T-helper 2 cell treated with Interferon-gamma antibody and Interleukin-4, amounts not matched to agents 5 μg/mL and 100 μg/mL, for 36 hours (primary cell): Measurements from ENCODE around the gene RANBP3.
A peak's percentile ranks its signal among the peaks of the same experiment; 100 is the strongest.

Source experiments
- DNase-seq: peaks from one replicate; pipeline ENCODE4 v3.0.0; 2021; ENCODE audit warnings: low spot score
- H3K27ac Mint-ChIP-seq: one replicate; pipeline ENCODE4 v1.8.0; 2021; ENCODE audit warnings: mild to moderate bottlenecking, mixed read lengths
- H3K27me3 Mint-ChIP-seq: one replicate; pipeline ENCODE4 v1.8.0; 2021; ENCODE audit warnings: low read depth, mixed read lengths
- H3K36me3 Mint-ChIP-seq: one replicate; pipeline ENCODE4 v1.8.0; 2021; ENCODE audit warnings: low read depth, mixed read lengths
- H3K4me1 Mint-ChIP-seq: one replicate; pipeline ENCODE4 v1.8.0; 2021; ENCODE audit warnings: low read depth, mixed read lengths
- H3K4me3 Mint-ChIP-seq: one replicate; pipeline ENCODE4 v1.8.0; 2022; ENCODE audit warnings: mild to moderate bottlenecking, moderate library complexity, mixed read lengths
- H3K9me3 Mint-ChIP-seq: one replicate; pipeline ENCODE4 v1.8.0; 2021; ENCODE audit warnings: mixed read lengths

The RANBP3 gene

DNA sequence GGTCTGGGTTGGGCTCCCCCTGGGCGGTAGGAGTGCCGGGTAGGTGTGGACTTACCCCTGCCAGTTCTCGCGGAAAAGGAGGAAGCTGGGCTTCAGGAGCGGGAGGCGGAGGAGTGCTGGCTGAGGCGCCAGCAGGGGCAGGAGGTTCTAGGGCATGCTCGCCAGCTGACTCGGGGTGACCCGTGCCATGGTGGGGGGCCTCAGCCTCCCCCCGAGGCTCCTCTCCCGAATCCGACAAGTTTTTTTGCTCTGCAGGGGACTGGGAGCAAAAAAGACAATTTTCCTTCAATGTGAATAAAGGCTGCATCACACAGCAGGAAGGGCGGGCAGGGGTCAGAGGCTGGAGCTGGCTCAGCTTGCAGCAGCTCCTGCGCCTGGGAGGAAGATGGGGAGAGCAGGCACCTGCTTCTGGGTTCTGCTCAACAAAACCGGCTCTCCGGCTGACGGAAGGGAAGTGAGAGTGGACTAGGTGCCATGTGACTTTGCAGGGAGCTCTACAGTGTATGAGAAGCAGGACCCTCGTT, 26.5 kb downstream of the RANBP3 start:
- H3K27me3 Mint-ChIP-seq, result no peaks in the 10 kb centered on the region
- peak overlapping the region; percentile 15 for H3K4me3 Mint-ChIP-seq
- no peak for DNase-seq
- H3K36me3 Mint-ChIP-seq, result peaks cover 31% of the 10 kb centered on the region
- peak overlapping the region; percentile 96 for H3K27ac Mint-ChIP-seq
- peaks cover 77% of the 10 kb centered on the region for H3K4me1 Mint-ChIP-seq
- no peaks in the 10 kb centered on the region for H3K9me3 Mint-ChIP-seq

DNA sequence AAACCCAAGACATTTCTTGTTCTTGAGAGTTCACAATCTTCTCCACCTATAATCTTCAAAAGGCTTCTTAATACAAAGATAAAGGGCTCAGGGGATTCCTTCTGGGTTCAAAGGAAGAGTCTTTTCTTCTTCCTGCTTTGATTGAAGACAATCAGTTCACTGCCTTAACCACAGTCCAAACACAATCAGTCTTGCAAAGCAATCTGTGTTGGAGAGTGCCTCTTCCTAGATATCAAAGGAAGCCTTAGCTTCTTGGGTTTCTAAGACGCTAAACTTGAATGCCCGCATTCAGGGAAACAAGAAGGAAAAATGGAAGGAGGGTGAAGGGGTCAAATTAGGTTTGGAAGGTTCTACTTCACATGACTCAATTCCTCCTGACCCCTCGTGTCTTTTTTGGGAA, 27.2 kb downstream of the RANBP3 start:
- no peak for DNase-seq
- peak overlapping the region; percentile 44 for H3K4me3 Mint-ChIP-seq
- no peaks in the 10 kb centered on the region for H3K9me3 Mint-ChIP-seq
- peak overlapping the region; percentile 62 for H3K27ac Mint-ChIP-seq
- peaks cover 75% of the 10 kb centered on the region for H3K4me1 Mint-ChIP-seq
- peaks cover 29% of the 10 kb centered on the region for H3K36me3 Mint-ChIP-seq
- H3K27me3 Mint-ChIP-seq, result no peaks in the 10 kb centered on the region

DNA sequence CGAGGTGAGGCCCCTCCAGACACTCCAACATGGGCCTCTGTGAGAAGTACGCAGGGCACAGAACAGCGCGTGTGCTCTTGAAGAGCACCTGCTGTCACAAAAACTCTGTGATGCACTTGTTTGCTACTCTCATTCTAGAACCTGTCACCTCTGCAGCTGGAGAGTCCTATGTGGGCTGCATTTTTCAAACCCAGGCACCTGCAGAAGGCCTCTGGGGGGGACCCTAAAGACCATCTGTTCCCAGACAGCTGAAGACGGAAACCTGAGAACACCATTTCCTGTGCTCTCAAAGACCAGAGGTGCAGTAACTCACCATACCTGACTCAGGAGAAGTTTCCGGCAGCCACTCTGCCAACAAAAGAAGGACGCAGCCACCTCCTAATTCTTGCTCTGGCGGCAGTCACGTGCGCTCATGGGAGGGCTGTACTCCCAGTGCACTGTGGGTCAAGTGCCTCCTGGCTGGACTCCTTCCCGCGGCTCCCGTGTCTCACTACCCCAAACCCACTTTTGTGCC, 28.1 kb downstream of the RANBP3 start:
- no peak for DNase-seq
- Mint-ChIP-seq H3K9me3 (no peaks in the 10 kb centered on the region), H3K27me3 (no peaks in the 10 kb centered on the region), H3K4me1 (peaks cover 69% of the 10 kb centered on the region), H3K4me3 (peak overlapping the region; percentile 62), H3K36me3 (peaks cover 29% of the 10 kb centered on the region), H3K27ac (peak overlapping the region; percentile 84)

DNA sequence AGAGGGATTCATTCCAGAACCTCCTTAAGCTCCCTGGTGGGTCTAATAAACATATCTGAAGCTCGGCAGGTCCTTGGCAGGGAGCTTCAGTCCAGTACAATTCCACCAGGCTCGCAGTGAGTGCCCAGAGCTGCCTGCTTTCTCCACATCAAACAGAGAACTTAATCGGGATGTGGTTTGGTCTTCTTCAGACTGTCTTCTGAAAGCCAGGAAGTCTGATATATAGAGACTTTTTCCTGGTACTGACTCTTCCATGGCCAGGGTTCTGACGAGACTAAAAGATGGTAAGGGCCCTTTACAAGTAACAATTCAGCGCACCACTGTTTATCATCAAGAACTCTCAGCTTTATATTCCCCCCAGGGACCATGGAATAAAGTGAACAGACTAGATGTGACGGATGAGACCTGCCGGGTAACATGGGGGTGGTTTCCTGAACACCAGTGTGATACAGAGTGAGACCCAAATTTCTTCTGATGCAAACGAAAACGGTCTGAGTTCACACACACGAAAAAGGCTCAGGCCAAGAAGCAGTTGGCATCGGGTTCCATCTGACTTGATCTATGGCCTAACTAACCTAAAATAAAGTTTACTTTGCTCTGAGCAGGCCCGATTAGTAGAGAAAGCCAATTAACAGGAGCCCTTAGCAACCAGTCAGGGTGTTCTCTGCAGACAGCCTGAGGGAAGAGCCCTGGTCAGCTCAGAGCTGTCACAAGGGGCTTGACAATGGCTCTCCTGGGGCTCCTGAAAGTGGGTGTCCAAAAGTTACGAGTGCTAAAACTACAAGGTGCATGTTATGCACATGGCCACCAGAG, 29.0 kb downstream of the RANBP3 start:
- peak overlapping the region; percentile 62 for H3K4me3 Mint-ChIP-seq
- H3K27me3 Mint-ChIP-seq, result no peaks in the 10 kb centered on the region
- DNase-seq, result no peak
- H3K9me3 Mint-ChIP-seq, result no peaks in the 10 kb centered on the region
- peak overlapping the region; percentile 84 for H3K27ac Mint-ChIP-seq
- H3K36me3 Mint-ChIP-seq, result peaks cover 25% of the 10 kb centered on the region
- H3K4me1 Mint-ChIP-seq, result peaks cover 61% of the 10 kb centered on the region

DNA sequence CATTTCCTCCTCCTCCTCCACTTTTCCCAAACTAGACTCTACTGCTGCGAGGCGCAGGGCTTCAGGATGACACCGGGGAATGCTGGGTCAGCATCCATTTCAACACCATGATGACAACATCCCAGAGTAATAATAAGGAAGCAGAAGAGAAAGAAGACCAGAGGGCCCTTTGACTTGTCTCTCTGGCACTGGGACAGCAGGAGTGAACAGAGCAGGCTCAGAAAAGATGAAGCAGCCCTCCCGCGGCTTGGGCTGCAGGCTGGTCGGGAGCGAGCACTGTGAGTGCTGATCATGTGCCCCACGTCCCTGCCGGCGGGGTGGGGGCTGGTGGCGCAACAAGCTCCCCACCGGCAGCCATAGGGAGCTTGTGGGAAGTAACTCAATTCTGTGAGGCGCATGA, 30.5 kb downstream of the RANBP3 start:
- Mint-ChIP-seq H3K9me3 (no peaks in the 10 kb centered on the region), H3K4me3 (peak overlapping the region; percentile 14), H3K27me3 (no peaks in the 10 kb centered on the region), H3K36me3 (peaks cover 21% of the 10 kb centered on the region), H3K4me1 (peaks cover 45% of the 10 kb centered on the region), H3K27ac (peak overlapping the region; percentile 60)
- no peak for DNase-seq

DNA sequence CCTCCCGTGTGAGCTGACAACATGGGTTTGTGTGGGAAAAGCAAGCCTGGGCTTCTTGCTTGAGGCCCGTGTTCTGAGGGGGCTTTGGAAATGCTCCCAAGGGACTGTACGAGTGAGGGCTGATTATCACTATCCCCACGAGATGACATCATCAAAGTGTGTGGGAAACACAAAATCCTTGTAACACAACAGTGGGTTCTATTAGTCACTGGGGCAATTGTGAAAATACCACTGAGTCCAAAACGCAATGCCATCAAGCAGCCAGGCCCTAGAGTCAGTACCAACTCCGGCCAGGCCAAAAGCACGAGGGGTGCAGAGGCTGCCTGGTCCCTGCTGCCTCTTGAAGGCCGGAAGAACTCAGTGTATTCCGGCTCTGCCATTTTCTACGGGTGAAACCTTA, 34.3 kb downstream of the RANBP3 start:
- no peak overlapping the region for H3K27ac Mint-ChIP-seq
- H3K4me1 Mint-ChIP-seq, result peaks cover 10% of the 10 kb centered on the region
- H3K9me3 Mint-ChIP-seq, result no peaks in the 10 kb centered on the region
- H3K27me3 Mint-ChIP-seq, result no peaks in the 10 kb centered on the region
- H3K4me3 Mint-ChIP-seq, result no peak overlapping the region
- peaks cover 16% of the 10 kb centered on the region for H3K36me3 Mint-ChIP-seq
- DNase-seq, result no peak

DNA sequence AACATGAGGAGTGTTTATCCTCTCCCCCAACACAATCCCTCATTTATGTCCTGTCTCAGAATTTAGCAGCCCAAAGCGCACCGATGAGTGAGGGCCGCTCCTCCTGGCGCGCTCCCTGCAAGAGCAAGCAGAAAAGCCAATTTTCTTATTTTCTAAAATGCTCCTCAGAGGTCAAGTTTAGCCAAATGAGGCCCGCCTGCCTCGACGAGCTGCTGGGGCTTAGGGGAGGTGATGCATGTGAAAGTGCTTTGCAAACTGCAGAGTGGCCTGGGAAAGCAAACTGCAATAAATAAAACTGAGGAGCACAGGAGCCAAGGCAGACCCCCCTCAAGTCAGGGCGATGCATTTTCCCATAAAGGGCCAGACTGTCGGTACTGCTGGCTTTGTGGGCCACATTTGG, 34.9 kb downstream of the RANBP3 start:
- Mint-ChIP-seq H3K4me3 (no peak overlapping the region), H3K36me3 (peaks cover 12% of the 10 kb centered on the region), H3K9me3 (no peaks in the 10 kb centered on the region), H3K4me1 (peaks cover 7% of the 10 kb centered on the region), H3K27me3 (no peaks in the 10 kb centered on the region), H3K27ac (no peak overlapping the region)
- DNase-seq, result no peak

DNA sequence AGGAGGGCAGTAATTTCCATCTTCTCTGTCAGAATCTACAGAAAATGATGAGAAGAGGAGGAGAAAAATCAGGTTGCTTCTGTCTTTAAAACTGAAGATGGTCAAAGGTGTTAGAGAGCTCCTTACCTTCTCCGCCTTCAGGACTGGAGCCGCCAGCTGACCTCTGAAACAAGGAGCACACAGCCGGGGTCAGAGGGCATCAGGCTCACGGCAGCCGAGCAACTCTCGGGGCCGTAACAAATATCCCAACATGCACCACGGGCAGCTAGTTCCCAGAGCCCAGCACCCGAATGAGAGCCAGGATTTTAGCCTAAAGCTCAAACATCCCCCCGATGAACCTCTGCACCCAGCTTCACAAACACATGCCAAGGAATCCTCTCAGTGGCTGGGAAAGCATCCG, 36.3 kb downstream of the RANBP3 start:
- Mint-ChIP-seq H3K36me3 (peaks cover 12% of the 10 kb centered on the region), H3K27ac (no peak overlapping the region), H3K9me3 (no peaks in the 10 kb centered on the region), H3K4me3 (no peak overlapping the region), H3K27me3 (no peaks in the 10 kb centered on the region), H3K4me1 (no peaks in the 10 kb centered on the region)
- no peak for DNase-seq

DNA sequence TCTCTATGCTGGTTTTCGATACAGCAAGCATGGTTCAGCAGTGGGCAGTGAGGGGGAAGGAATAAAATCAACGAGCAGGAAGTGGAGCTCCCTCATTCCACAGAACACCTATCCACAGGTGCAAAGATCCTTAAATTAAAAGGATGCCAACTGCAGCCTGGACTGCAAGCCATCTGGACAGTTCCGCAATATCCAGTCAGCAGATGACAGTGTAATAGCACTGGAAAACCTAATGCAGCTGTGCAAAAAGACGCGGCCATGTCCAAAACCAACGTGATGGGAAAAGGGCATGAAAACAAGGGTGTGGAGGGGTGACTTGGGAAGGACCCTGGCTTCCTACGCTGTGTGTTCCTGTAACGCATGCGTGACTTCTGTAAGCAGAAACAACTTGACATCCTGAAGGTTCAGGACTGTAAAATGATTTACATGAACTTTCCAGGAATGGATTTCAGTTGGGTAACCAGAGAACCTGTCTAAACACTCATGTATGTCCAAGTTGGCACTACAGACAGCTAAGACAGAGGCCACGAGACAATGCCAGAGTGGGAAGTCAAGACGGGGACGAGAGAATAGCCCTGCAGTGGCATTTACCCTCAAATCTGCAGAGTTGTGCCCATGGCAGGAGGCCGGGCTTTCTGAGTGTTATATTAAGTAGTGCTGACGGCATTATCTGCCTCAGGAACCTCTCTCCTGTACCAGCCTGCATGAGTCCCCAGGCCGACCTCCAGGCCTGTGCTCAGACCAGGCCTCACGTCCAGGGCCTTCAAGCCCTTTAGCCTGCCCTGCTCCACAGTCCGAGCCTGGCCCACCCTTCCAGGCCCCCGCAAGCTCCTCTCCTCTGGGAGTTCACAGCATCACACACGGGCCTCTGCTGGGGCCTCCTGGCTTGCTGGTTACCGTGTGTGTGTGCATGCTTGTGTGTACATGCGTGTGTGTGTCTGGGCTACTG, 37.4 kb downstream of the RANBP3 start:
- no peak overlapping the region for H3K27ac Mint-ChIP-seq

DNA sequence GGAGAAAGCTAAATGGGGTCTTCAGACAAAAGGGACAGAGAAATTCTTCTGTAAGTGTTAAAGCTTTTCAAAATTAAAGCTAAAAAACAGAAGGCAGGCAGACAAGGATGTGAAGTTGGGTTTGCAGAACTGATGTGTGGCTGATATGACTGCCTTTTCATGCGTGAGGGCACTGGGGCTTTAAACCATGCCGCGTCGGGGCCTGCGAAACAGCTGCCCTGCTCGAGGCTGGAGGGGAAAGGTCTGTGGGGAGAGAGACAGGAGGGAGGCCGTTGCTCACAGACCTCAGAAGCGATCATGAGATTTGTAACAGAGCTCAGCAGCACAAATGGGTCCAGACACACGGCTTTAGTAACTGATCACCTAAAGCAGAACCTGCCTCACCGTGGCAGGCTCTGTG, 40.4 kb downstream of the RANBP3 start:
- Mint-ChIP-seq H3K36me3 (peaks cover 24% of the 10 kb centered on the region), H3K4me3 (no peak overlapping the region), H3K9me3 (no peaks in the 10 kb centered on the region), H3K27me3 (no peaks in the 10 kb centered on the region), H3K27ac (no peak overlapping the region), H3K4me1 (no peaks in the 10 kb centered on the region)
- no peak for DNase-seq

More for the DNA sequence above, 37.4 kb downstream of the RANBP3 start:
- no peak for DNase-seq
- H3K27me3 Mint-ChIP-seq, result no peaks in the 10 kb centered on the region
- H3K4me1 Mint-ChIP-seq, result no peaks in the 10 kb centered on the region
- H3K4me3 Mint-ChIP-seq, result no peak overlapping the region
- no peaks in the 10 kb centered on the region for H3K9me3 Mint-ChIP-seq
- H3K36me3 Mint-ChIP-seq, result peaks cover 19% of the 10 kb centered on the region

DNA sequence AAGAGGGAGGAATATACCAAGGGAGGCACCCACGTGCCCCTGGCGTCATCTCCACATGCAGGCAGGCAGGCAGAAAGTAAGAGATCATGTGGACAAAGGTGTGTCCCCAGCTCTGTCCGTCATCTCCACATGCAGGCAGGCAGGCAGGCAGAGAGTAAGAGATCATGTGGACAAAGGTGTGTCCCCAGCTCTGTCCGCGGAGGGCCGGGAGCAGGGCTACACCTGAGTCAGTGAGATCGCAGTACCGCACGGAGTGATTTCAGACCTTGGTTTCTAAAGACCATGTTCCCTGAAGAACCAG, 41.7 kb downstream of the RANBP3 start:
- no peaks in the 10 kb centered on the region for H3K9me3 Mint-ChIP-seq
- H3K27ac Mint-ChIP-seq, result no peak overlapping the region
- H3K36me3 Mint-ChIP-seq, result peaks cover 19% of the 10 kb centered on the region
- H3K4me1 Mint-ChIP-seq, result no peaks in the 10 kb centered on the region
- H3K4me3 Mint-ChIP-seq, result no peak overlapping the region
- no peaks in the 10 kb centered on the region for H3K27me3 Mint-ChIP-seq
- no peak for DNase-seq

DNA sequence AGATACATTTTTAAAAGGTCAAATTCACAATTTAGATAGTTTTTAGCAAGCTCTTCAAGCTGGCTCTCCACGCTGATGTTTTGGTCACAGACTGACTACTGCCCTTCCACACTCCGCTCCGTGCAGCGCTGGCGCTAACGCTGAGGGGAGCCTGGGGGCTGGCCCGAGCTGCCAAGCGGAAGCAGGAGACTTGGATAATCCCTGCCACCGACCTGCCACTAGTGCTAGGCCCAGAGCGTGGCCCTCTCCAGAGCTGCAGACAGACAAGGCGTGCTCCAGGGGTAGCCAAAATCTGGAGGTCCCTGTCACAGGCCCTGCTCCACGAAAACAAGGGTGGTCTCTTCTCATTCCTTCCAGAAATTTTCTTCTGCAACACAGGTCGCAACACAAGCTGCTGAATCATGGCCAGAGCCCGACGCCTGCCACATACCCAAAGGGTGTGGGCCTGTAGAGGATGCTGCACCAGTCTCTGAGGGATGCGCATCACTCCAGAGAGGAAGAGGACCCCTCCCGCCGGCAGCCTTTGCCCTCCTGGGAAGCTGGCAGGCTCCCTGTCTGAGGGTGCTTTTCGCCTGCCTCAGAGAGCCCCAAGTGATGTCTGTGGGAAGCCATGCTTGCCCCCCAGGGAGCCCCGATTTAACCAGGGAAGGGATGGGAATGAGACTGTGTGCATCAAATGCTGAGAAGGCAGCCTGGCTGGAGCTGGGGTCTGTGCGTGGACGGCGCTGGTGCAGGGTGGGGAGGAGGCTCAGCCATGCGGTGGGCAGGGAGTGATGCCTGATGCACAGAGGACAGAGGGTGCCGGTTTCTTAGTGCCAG, 42.3 kb downstream of the RANBP3 start:
- no peak for DNase-seq
- no peaks in the 10 kb centered on the region for H3K9me3 Mint-ChIP-seq
- H3K27me3 Mint-ChIP-seq, result no peaks in the 10 kb centered on the region
- H3K4me1 Mint-ChIP-seq, result no peaks in the 10 kb centered on the region
- no peak overlapping the region for H3K4me3 Mint-ChIP-seq
- H3K27ac Mint-ChIP-seq, result no peak overlapping the region
- peaks cover 21% of the 10 kb centered on the region for H3K36me3 Mint-ChIP-seq

DNA sequence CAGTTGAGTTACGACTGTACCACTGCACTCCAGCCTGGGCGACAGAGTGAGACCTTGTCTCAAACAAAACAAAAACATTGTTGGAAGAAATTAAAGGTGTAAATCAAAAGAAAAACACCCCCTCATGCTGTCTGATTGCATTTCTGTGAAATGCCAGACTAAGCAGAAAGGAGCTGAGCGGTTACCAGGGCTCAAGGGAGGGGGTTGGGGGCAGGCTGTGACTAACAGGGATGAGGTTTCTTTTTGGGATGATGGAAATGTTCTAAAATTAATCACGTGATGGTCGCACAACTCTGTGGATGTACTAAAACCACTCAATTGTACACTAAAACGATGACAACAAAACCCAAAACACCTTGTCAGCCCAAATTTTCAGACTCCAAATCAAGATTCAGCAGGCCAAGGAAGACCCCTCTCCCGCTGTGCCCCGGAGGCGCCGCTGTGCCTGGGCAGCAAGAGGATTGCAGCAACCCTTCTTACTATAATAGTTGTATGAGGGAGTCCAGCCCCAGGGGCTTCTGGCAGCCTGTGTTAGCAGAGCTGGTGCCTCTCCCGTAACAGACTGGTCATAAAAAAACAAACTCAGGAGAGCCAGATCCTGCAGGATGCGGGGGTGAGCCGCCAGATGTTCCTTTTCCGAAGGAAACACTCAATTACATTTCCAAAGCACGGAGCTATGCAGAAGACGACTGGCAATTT, 43.0 kb downstream of the RANBP3 start:
- Mint-ChIP-seq H3K36me3 (peaks cover 19% of the 10 kb centered on the region), H3K9me3 (no peaks in the 10 kb centered on the region), H3K27me3 (no peaks in the 10 kb centered on the region), H3K4me1 (no peaks in the 10 kb centered on the region), H3K4me3 (no peak overlapping the region), H3K27ac (no peak overlapping the region)
- DNase-seq, result no peak
